Measurements from ENCODE around the gene TRIM29. TPM values are rescaled to one million over a fixed set of nuclear protein-coding genes. Genes with fewer than 3 reads are reported as not detected.

Gene TRIM29, protein sequence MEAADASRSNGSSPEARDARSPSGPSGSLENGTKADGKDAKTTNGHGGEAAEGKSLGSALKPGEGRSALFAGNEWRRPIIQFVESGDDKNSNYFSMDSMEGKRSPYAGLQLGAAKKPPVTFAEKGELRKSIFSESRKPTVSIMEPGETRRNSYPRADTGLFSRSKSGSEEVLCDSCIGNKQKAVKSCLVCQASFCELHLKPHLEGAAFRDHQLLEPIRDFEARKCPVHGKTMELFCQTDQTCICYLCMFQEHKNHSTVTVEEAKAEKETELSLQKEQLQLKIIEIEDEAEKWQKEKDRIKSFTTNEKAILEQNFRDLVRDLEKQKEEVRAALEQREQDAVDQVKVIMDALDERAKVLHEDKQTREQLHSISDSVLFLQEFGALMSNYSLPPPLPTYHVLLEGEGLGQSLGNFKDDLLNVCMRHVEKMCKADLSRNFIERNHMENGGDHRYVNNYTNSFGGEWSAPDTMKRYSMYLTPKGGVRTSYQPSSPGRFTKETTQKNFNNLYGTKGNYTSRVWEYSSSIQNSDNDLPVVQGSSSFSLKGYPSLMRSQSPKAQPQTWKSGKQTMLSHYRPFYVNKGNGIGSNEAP
- 0.16 and 0.51 TPM in 2 replicates for total RNA-seq

DNA sequence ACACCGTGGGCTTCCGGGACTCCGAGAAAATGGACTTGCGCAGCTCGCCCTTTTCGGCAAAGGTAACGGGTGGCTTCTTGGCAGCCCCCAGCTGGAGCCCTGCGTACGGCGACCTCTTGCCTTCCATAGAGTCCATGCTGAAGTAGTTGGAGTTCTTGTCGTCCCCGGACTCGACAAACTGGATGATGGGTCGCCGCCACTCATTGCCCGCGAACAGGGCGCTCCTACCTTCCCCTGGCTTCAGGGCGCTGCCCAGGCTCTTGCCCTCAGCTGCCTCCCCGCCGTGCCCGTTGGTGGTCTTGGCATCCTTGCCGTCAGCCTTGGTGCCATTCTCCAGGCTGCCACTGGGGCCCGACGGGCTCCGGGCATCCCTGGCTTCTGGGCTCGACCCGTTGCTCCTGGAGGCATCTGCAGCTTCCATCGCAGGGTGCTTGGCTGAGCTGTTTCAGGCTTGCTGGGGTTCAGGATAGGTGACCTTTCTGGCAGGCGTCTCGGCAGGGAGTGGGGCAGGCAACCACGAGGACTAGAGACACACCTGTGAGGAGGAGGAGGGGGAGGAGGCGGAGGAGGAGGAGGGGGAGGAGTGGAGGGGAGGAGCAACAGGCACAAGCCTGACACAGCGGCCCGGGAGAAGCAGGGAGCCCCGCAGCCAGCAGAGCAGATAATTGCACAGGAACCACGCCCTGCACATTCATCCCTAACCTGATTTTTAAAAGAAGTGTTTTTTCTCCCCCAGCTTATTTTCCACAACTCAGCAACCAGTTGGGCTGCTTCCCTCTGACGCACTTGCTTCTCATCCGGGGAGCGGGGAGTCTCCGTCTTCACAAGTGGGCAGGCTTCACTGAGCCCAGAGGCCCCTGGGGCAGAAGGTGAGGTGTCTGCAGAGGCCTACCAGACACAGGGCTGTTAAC lies at the start of gene TRIM29:
Gene TRIM29, minus strand, starts transcription at position 503 of the 911 bp plus-strand sequence. Its CDS starts 82 bp downstream, at position 421.

Other genes with a start within 250 kb of the TRIM29 start
- gene OAF, start 72.9 kb upstream of the TRIM29 start, total RNA-seq = 23.0 and 35.4 TPM in 2 replicates
- not detected in 2 replicates for gene POU2F3, start 102.0 kb upstream of the TRIM29 start, total RNA-seq
- 3.1 and 9.1 TPM in 2 replicates for gene TLCD5, start 187.2 kb upstream of the TRIM29 start, total RNA-seq
- gene ARHGEF12, start 198.3 kb upstream of the TRIM29 start, total RNA-seq = 32.6 and 52.6 TPM in 2 replicates

All from mesangial cell (primary cell).